Metanephros (tissue), 2 donors: ENCODE data around the gene SLC25A48. TPM values are rescaled to one million over a fixed set of nuclear protein-coding genes. Genes with fewer than 3 reads are reported as not detected.

Source experiments
- small RNA-seq: library from RNA; depleted of rRNA; stranded (forward); fragments of <200 nt; gene quantifications from one replicate; pipeline ENCODE3, GENCODE V24; 2014; ENCODE audit warnings: low replicate concordance
- total RNA-seq: library from RNA; depleted of rRNA; stranded (reverse); fragments of >200 nt; gene quantifications from one replicate; pipeline ENCODE4 v1.2.3, GENCODE V29; 2014

Gene SLC25A48
- total RNA-seq = 6.2 TPM

GRCh38 chr5:135834639-135835529 lies at the start of gene SLC25A48:
SLC25A48 (plus strand) TSS chr5:135834663; CDS start chr5:135834848, 185 bp downstream.

GRCh38 chr5:135895474-135896006 lies 61.1 kb downstream of the SLC25A48 start, which contains the start of gene IL9:
IL9 (minus strand) TSS chr5:135895841; CDS start chr5:135895816, 25 bp downstream.

Small RNA genes lying within 50 kb of the gene (small RNA-seq; reads per million reads assigned to genes)
- not detected for gene MIR5692C1

Other genes starting within 250 kb of the SLC25A48 start
- not detected for gene IL9, start 61.2 kb downstream of the SLC25A48 start, total RNA-seq
- gene LECT2, start 120.3 kb downstream of the SLC25A48 start, total RNA-seq = not detected
- 224 TPM for gene TGFBI, start 194.3 kb downstream of the SLC25A48 start, total RNA-seq